ENCODE measurements around the gene IRAK1. TPM values are rescaled to one million over a fixed set of nuclear protein-coding genes. Genes with fewer than 3 reads are reported as not detected.

The IRAK1 gene
- total and polyA plus RNA-seq, 2 of the 8 experiments (the other 6 are each of a cell fraction or from before 2014, with no cell fraction given) = 26.6 to 41.7 TPM

- TF ChIP-seq ATF3 (IDR thresholded peaks at IDR 0.05; ENCODE audit: insufficient read depth, low read depth, low read length) (no peak), ZNF274 (IDR thresholded peaks at IDR 0.05; ENCODE audit: borderline replicate concordance, extremely low read depth, low read length) (no peak), MAX (IDR thresholded peaks at IDR 0.05) (peak; percentile 17; the same call in 1 of the 2 replicates), SP1 (IDR thresholded peaks at IDR 0.05; ENCODE audit: low read depth, low read length) (no peak), HDAC6 (IDR thresholded peaks at IDR 0.05; ENCODE audit: low read depth, low read length) (no peak), EZH2 (IDR thresholded peaks at IDR 0.05; ENCODE audit: low read depth, low read length, severe bottlenecking) (no peak), TBP (IDR thresholded peaks at IDR 0.05; ENCODE audit: low read depth, low read length) (0 out of 2 replicates have a peak, but pooled peaks have one; percentile 23), TCF12 (IDR thresholded peaks at IDR 0.05; ENCODE audit: low read depth, low read length) (no peak)
- TF ChIP-seq, protein P1, sequence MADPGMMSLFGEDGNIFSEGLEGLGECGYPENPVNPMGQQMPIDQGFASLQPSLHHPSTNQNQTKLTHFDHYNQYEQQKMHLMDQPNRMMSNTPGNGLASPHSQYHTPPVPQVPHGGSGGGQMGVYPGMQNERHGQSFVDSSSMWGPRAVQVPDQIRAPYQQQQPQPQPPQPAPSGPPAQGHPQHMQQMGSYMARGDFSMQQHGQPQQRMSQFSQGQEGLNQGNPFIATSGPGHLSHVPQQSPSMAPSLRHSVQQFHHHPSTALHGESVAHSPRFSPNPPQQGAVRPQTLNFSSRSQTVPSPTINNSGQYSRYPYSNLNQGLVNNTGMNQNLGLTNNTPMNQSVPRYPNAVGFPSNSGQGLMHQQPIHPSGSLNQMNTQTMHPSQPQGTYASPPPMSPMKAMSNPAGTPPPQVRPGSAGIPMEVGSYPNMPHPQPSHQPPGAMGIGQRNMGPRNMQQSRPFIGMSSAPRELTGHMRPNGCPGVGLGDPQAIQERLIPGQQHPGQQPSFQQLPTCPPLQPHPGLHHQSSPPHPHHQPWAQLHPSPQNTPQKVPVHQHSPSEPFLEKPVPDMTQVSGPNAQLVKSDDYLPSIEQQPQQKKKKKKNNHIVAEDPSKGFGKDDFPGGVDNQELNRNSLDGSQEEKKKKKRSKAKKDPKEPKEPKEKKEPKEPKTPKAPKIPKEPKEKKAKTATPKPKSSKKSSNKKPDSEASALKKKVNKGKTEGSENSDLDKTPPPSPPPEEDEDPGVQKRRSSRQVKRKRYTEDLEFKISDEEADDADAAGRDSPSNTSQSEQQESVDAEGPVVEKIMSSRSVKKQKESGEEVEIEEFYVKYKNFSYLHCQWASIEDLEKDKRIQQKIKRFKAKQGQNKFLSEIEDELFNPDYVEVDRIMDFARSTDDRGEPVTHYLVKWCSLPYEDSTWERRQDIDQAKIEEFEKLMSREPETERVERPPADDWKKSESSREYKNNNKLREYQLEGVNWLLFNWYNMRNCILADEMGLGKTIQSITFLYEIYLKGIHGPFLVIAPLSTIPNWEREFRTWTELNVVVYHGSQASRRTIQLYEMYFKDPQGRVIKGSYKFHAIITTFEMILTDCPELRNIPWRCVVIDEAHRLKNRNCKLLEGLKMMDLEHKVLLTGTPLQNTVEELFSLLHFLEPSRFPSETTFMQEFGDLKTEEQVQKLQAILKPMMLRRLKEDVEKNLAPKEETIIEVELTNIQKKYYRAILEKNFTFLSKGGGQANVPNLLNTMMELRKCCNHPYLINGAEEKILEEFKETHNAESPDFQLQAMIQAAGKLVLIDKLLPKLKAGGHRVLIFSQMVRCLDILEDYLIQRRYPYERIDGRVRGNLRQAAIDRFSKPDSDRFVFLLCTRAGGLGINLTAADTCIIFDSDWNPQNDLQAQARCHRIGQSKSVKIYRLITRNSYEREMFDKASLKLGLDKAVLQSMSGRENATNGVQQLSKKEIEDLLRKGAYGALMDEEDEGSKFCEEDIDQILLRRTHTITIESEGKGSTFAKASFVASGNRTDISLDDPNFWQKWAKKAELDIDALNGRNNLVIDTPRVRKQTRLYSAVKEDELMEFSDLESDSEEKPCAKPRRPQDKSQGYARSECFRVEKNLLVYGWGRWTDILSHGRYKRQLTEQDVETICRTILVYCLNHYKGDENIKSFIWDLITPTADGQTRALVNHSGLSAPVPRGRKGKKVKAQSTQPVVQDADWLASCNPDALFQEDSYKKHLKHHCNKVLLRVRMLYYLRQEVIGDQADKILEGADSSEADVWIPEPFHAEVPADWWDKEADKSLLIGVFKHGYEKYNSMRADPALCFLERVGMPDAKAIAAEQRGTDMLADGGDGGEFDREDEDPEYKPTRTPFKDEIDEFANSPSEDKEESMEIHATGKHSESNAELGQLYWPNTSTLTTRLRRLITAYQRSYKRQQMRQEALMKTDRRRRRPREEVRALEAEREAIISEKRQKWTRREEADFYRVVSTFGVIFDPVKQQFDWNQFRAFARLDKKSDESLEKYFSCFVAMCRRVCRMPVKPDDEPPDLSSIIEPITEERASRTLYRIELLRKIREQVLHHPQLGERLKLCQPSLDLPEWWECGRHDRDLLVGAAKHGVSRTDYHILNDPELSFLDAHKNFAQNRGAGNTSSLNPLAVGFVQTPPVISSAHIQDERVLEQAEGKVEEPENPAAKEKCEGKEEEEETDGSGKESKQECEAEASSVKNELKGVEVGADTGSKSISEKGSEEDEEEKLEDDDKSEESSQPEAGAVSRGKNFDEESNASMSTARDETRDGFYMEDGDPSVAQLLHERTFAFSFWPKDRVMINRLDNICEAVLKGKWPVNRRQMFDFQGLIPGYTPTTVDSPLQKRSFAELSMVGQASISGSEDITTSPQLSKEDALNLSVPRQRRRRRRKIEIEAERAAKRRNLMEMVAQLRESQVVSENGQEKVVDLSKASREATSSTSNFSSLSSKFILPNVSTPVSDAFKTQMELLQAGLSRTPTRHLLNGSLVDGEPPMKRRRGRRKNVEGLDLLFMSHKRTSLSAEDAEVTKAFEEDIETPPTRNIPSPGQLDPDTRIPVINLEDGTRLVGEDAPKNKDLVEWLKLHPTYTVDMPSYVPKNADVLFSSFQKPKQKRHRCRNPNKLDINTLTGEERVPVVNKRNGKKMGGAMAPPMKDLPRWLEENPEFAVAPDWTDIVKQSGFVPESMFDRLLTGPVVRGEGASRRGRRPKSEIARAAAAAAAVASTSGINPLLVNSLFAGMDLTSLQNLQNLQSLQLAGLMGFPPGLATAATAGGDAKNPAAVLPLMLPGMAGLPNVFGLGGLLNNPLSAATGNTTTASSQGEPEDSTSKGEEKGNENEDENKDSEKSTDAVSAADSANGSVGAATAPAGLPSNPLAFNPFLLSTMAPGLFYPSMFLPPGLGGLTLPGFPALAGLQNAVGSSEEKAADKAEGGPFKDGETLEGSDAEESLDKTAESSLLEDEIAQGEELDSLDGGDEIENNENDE (IDR thresholded peaks at IDR 0.05; ENCODE audit: insufficient replicate concordance, low read length) = no peak
Observed at GRCh38 chrX:153972368-153973126, 47.2 kb downstream of the IRAK1 start, which contains the start of gene TMEM187 (continued).
